Medulla oblongata (tissue), 1 donor: Measurements from ENCODE around the gene ADAMTS8.

Experiments
- DNase-seq: peaks from one replicate; pipeline ENCODE4 v3.0.0-alpha.2; 2015; ENCODE audit errors: extremely low spot score

ADAMTS8 gene, protein sequence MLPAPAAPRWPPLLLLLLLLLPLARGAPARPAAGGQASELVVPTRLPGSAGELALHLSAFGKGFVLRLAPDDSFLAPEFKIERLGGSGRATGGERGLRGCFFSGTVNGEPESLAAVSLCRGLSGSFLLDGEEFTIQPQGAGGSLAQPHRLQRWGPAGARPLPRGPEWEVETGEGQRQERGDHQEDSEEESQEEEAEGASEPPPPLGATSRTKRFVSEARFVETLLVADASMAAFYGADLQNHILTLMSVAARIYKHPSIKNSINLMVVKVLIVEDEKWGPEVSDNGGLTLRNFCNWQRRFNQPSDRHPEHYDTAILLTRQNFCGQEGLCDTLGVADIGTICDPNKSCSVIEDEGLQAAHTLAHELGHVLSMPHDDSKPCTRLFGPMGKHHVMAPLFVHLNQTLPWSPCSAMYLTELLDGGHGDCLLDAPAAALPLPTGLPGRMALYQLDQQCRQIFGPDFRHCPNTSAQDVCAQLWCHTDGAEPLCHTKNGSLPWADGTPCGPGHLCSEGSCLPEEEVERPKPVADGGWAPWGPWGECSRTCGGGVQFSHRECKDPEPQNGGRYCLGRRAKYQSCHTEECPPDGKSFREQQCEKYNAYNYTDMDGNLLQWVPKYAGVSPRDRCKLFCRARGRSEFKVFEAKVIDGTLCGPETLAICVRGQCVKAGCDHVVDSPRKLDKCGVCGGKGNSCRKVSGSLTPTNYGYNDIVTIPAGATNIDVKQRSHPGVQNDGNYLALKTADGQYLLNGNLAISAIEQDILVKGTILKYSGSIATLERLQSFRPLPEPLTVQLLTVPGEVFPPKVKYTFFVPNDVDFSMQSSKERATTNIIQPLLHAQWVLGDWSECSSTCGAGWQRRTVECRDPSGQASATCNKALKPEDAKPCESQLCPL

DNA sequence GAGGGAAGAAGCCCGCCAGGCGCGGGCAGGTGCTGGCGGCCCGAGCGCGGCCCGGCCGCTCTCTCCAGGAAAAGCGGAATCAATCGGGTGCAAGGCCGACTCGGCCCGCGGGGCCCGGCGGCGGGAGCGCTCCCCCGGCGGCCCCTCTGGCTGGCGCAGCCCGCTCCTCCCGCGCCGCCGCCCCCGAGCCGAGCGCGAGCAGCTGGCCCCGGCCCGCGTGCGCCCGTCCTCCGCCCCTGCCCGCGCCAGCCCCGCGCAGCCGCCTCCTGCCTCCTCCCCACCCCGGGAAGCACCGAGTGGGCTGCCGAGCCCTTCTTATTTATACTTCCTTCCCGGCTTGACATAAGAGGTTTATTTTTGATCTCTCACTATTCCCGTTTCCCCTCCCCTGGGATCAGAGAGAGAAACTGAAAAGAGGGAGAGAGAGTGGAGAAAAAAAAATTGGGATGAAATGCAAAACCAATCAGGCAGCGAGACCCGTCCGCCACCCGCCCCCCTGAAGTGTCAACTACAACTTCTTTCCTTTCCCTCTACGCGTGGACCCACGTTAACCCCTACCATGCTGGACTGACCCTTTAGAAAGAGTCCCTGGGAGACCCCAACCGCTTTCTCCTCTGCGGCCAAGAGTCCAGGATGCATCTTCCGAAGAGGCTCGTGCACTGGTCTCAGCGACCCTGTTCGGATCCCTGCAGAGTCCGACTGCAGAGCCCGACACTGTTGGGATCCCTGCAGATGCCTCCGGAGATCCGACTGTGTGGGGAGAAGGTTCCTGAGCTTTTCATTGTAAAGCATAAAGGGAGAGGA is at the start of gene ADAMTS8:
Gene ADAMTS8, minus strand, starts transcription at position 294 of the 804 bp plus-strand sequence. CDS start 323 bp downstream, outside the sequence.
- DNase-seq = no peak

- no peak for DNase-seq
These were observed 49.3 kb upstream of the ADAMTS8 start for GRCh38 chr11:130477586-130478203.

DNA sequence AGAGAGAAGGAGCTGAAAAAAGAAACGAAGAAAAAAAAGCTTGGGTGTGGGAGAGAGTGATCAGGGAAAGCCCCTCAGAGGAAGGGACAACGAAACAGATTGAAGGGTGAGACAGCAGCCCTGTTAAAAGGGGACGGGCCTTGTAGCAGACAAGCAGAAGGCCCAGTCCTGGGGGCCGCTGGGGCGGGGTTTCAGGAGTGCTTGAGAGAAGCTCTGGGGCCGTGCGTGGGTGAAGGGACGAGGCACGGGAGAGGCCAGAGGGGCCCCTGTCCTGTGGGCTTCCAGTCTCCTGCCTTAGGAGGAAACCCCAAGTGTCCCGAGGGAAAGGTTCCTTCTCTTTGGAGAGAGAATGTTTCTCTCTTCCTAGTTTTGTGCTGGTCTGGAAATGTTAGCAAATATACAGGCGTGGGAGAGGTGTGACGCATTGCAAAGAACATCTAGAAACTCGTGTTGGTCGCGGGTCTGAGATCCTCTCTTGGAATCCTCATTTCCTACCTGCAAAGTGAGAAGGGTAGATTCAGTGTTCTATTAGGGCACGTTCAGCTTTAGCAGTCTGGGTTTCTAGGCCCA is 48.6 kb upstream of the ADAMTS8 start:
- DNase-seq = no peak

DNA sequence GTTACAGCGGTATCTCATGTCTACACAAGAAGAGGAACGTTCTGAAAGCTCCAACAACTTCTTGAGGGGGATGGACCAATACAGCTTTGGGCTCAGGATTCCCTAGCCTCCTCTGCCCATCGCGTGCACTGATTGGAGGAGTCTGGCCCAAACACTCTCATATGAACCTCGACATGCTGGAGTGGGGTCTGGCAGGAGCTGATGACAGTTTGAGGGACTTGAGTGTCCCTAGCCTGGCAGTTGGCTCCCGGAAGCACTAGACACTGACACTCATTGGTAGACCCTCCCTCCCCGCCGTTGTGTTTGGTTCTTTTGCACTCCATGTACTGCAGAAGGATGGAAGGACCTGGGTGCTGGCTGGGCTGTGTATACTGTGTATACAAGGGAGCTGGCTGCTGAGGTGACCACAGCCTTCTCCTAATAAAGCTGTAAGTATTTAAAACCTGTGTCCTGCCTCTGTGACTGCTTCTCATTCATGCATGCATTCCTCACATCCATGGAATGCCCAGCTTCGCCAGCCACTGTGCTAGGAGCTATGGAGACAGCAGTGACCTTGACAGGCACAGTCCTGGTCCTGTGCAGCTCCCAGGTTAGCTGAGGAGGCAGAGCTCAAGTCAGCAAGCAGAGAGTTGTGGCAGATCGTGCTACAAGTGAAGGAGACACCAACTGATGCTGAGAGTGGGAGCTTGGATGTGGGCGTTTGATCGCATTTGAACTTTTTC is 48.0 kb upstream of the ADAMTS8 start:
- DNase-seq = no peak

DNA sequence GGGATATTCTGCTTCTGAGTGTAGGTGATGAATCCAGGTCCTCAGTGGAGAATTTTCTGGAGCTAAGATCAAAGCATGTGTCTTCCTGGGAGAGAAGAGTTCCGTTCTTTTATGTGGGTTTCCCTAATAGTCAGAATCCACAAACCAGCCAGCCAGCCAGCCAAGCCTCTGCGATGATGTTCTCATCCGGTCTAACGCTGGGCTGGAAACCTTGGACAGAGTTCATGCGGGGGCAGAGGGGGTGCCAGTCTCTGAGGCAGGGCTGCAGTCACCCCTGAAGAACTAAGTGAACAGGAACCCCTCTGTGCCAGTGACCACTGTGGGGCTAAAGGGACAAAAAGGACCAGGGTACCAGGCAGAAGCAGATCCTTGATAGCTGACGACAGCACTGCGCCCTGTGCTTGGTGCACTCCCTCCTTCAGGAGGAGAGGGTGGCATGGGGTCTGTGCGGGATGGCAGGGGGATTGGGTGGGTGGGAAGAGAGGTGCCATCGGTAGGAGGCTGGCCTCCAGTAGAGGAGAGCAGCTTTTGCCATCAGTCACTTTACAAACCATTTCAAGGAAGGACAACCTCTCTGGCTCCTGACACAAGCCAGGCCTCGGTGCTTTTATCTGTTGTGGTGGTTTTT is 47.1 kb upstream of the ADAMTS8 start:
- DNase-seq = no peak

DNA sequence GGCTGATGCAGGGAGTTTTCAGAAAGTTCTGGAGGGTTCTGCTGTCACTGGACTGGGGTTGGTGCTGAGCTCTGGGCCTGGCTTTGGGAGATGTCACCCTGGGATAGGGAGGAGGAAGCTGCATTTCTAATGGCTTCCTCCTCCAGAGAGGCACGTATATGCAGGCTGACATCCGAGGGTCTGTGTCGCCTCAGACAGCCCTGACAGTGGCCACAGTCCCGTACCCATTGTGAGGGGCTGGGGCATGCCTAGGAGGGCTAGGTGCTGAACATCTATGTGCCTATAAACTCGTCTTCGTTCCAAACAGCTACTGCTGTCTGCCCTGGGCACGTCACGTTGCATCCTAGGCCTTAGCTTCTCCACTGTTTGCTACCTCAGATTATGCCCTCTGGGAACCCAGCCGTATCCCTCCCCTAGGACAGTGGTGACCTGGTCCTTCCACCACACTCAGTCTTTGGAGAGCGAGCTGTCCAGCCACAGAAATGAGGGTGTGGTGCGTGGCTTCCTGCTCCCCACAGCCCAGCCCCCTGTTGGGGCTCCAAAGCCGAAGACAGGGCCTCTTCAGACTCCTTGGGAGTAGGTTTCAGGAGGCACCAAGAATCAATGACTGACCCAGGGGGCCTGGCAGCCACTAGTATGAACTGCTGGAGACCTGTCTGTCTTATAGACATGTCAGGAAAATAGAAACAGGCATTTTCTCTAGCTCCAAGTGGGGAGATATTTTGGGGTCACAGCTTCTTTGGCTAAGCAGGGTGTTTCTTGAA is 46.4 kb upstream of the ADAMTS8 start:
- DNase-seq = no peak

GRCh38 chr11:130473795-130474377 is 45.5 kb upstream of the ADAMTS8 start:
- DNase-seq = no peak

DNA sequence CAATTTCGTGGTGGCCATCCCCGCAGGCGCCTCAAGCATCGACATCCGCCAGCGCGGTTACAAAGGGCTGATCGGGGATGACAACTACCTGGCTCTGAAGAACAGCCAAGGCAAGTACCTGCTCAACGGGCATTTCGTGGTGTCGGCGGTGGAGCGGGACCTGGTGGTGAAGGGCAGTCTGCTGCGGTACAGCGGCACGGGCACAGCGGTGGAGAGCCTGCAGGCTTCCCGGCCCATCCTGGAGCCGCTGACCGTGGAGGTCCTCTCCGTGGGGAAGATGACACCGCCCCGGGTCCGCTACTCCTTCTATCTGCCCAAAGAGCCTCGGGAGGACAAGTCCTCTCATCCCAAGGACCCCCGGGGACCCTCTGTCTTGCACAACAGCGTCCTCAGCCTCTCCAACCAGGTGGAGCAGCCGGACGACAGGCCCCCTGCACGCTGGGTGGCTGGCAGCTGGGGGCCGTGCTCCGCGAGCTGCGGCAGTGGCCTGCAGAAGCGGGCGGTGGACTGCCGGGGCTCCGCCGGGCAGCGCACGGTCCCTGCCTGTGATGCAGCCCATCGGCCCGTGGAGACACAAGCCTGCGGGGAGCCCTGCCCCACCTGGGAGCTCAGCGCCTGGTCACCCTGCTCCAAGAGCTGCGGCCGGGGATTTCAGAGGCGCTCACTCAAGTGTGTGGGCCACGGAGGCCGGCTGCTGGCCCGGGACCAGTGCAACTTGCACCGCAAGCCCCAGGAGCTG is 44.8 kb upstream of the ADAMTS8 start:
- DNase-seq = no peak

- DNase-seq = no peak
These were observed 44.1 kb upstream of the ADAMTS8 start for GRCh38 chr11:130472434-130472961.

- DNase-seq = no peak
These were observed 43.5 kb upstream of the ADAMTS8 start for GRCh38 chr11:130471731-130472433.

DNA sequence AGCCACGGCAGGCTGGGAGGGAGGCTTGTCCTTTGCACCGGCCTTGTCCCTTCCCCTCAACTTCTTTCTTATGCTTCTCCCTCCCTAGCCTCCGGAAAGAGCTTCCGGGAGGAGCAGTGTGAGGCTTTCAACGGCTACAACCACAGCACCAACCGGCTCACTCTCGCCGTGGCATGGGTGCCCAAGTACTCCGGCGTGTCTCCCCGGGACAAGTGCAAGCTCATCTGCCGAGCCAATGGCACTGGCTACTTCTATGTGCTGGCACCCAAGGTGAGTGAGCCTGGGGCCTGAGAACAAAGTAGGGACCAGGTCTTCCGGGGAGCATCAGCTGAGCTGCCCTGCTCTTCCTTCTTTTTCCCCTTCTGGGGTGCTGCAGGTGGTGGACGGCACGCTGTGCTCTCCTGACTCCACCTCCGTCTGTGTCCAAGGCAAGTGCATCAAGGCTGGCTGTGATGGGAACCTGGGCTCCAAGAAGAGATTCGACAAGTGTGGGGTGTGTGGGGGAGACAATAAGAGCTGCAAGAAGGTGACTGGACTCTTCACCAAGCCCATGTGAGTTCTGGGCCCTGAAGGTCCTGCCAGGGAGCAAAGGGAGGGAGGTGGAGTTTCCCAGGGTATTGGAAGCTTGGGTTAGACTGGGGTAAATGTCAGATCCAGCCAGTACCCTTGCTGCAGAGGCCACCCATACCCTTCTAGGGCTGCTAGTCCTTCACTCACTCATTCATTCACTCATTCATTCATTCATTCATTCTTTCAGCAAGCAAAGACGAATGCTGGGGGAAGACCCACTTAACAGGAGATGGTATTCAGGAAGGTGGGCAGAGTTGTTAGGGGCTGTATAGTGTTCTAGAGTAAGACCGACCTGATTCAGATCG is 42.7 kb upstream of the ADAMTS8 start:
- DNase-seq = no peak

DNA sequence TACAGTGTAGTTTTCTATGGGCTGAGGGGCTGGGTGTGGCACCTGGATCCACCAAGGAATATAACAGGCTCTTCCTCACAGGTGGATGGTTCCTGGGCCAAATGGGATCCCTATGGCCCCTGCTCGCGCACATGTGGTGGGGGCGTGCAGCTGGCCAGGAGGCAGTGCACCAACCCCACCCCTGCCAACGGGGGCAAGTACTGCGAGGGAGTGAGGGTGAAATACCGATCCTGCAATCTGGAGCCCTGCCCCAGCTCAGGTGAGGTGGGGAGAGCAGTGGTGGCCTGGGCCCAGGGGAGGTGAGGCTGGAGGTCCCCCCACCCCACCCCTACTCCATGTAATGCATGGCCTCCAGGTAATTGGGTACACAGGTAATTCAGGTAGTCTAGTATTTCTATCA is 40.8 kb upstream of the ADAMTS8 start:
- no peak for DNase-seq

- DNase-seq = no peak
These were observed 38.9 kb upstream of the ADAMTS8 start for GRCh38 chr11:130467116-130467900.

DNA sequence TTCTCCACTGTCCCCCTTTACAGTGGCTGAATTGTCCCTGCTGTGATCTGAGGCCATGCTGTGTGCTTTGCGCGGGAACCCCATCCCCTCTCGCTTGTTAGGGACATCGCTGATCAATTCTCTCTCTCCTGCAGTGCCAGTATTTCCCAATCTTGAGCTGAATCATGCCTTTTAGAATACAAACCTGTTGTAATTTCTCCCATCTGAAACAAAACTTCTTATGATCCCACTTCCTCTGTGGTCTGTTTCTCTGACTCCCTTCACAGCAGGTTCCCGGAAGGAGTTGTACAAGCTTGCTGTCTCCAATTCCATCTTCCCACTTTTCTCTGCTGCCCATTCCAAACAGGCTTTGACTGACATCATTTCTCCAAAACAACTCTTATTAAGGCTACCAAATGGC is 36.9 kb upstream of the ADAMTS8 start:
- DNase-seq = no peak

- DNase-seq = no peak
These were observed 35.9 kb upstream of the ADAMTS8 start for GRCh38 chr11:130464291-130464812.
